ENCODE measurements around the gene ACAN.

Gene ACAN

GRCh38 chr15:88828791-88829190, 25.6 kb downstream of the ACAN start:
- DNase-seq (ENCODE audit: low read depth, low spot score), result no peak
- no peak for TF ChIP-seq EZH2 (IDR thresholded peaks at IDR 0.05)
- Histone ChIP-seq H3K27ac (no peak overlapping the region), H3K9ac (ENCODE audit: insufficient read length) (no peak overlapping the region), H3K9me3 (ENCODE audit: low read depth, low read length) (no peaks in the 10 kb centered on the region), H3K36me3 (ENCODE audit: insufficient read depth, low read length) (no peaks in the 10 kb centered on the region), H3K4me3 (no peak overlapping the region)

DNA sequence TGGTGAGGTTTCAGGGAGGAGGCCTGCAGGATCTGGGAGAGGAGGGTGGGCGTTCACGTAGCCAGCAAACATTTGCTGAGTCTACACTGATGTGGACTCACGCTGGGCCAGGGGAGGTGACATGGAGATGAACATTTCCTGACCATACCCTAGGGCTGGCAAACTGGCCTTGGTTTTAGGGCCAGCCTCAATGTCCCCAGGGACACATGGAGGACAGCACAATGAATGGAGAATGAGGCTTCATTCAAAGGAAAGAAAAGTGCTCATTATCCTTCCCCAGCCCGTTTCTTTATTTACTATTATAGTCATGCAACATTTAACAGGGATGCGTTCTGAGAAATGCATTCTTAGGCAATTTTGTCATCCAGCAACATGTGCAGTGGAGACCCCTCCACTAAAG, 26.8 kb downstream of the ACAN start:
- Histone ChIP-seq H3K27ac (no peak overlapping the region), H3K4me3 (no peak overlapping the region)
- no peak for TF ChIP-seq EZH2 (IDR thresholded peaks at IDR 0.05)
- TF ChIP-seq FOXP2 (optimal IDR thresholded peaks at IDR 0.05; ENCODE audit: control extremely low read depth, extremely low read length, insufficient read depth), result no peak
- no peak for TF ChIP-seq POLR2AphosphoS5 (IDR thresholded peaks at IDR 0.05; ENCODE audit: borderline replicate concordance, low read depth, low read length)

DNA sequence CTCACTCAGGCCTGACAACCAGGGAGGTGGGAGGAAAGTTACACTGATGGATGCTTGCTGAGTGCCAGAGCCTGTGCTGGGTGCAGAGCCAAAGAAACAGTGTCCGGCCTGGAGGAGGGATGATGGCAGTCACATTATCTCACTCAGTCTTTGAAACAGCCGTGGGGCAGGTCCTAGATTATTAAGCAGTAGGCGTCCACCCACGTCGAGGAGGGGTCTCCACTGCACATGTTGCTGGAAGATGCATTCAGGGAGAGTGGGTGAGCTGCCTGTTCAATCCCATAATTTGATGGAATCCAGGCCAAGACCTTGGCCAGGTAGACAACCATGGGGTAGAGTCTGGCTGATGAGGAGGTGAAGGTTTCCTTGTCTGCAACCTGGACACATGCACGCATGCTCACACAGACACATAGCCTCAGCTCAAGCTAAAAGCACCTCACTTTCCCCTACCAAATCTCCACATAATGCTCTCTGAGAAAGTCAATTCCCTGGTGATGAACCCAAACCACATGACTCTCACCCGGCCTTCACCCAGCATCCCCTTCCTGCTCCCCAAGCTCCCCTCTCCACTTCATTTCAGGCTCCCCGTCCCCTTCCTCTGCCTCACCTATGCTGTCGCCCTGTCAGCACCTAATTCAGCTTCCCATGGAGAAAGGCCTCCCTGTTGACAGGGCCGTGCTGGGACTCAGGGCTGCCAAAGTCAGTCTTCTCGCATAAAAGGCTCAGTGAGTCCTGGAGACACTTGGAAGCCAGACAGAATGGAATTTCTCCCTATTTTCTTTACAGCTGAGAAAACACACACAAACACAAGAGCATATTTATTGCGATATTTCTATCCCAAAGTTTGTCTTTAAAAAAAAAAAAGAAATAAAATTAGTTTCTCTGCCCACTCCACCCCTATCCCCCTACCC, 29.8 kb downstream of the ACAN start:
- Histone ChIP-seq H3K9ac (ENCODE audit: insufficient read length) (no peak overlapping the region), H3K27ac (no peak overlapping the region), H3K9me3 (ENCODE audit: low read depth, low read length) (no peaks in the 10 kb centered on the region), H3K4me3 (no peak overlapping the region), H3K36me3 (ENCODE audit: insufficient read depth, low read length) (no peaks in the 10 kb centered on the region)
- no peak for DNase-seq (ENCODE audit: low read depth, low spot score)
- no peak for TF ChIP-seq EZH2 (IDR thresholded peaks at IDR 0.05)
- TF ChIP-seq POLR2AphosphoS5 (IDR thresholded peaks at IDR 0.05; ENCODE audit: borderline replicate concordance, low read depth, low read length), result no peak
- no peak for TF ChIP-seq FOXP2 (optimal IDR thresholded peaks at IDR 0.05; ENCODE audit: control extremely low read depth, extremely low read length, insufficient read depth)

More for the DNA sequence above, 26.8 kb downstream of the ACAN start:
- Histone ChIP-seq H3K9me3 (ENCODE audit: low read depth, low read length) (no peaks in the 10 kb centered on the region), H3K9ac (ENCODE audit: insufficient read length) (no peak overlapping the region), H3K36me3 (ENCODE audit: insufficient read depth, low read length) (no peaks in the 10 kb centered on the region)
- no peak for DNase-seq (ENCODE audit: low read depth, low spot score)

- no peak overlapping the region for H3K27ac ChIP-seq
- H3K9me3 ChIP-seq (ENCODE audit: low read depth, low read length), result no peaks in the 10 kb centered on the region
- no peaks in the 10 kb centered on the region for H3K36me3 ChIP-seq (ENCODE audit: insufficient read depth, low read length)
- DNase-seq (ENCODE audit: low read depth, low spot score), result no peak
- TF ChIP-seq EZH2 (IDR thresholded peaks at IDR 0.05), result no peak
- TF ChIP-seq POLR2AphosphoS5 (IDR thresholded peaks at IDR 0.05; ENCODE audit: borderline replicate concordance, low read depth, low read length), result no peak
- TF ChIP-seq FOXP2 (optimal IDR thresholded peaks at IDR 0.05; ENCODE audit: control extremely low read depth, extremely low read length, insufficient read depth), result no peak
- H3K4me3 ChIP-seq, result no peak overlapping the region
- peak overlapping the region; percentile 32 for H3K9ac ChIP-seq (ENCODE audit: insufficient read length)
Measured at GRCh38 chr15:88833731-88834100, 30.5 kb downstream of the ACAN start.

GRCh38 chr15:88834211-88834812, 31.1 kb downstream of the ACAN start:
- Histone ChIP-seq H3K36me3 (ENCODE audit: insufficient read depth, low read length) (no peaks in the 10 kb centered on the region), H3K27ac (no peak overlapping the region), H3K4me3 (no peak overlapping the region), H3K9me3 (ENCODE audit: low read depth, low read length) (no peaks in the 10 kb centered on the region), H3K9ac (ENCODE audit: insufficient read length) (no peak overlapping the region)
- DNase-seq (ENCODE audit: low read depth, low spot score), result no peak
- TF ChIP-seq FOXP2 (optimal IDR thresholded peaks at IDR 0.05; ENCODE audit: control extremely low read depth, extremely low read length, insufficient read depth) (no peak), POLR2AphosphoS5 (IDR thresholded peaks at IDR 0.05; ENCODE audit: borderline replicate concordance, low read depth, low read length) (no peak), EZH2 (IDR thresholded peaks at IDR 0.05) (no peak)

DNA sequence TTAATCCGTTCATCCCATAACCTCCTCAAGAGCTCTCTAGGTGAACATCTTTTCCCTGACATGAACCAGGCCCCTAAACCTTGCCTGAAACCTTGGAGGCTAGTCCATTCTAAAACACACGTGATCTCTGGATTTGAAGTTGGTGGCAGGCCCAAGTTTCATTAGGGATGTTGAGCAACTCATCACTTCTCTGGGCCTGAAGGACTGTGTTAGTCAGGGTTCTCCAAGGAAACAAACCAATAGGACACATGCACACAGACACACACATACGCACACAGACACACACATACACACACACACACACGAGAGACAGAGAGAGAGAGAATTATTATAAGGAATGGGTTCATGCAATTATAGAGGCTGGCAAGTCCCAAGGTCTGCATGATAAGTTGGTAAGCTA, 31.9 kb downstream of the ACAN start:
- no peak for TF ChIP-seq POLR2AphosphoS5 (IDR thresholded peaks at IDR 0.05; ENCODE audit: borderline replicate concordance, low read depth, low read length)
- TF ChIP-seq FOXP2 (optimal IDR thresholded peaks at IDR 0.05; ENCODE audit: control extremely low read depth, extremely low read length, insufficient read depth), result no peak
- no peak for TF ChIP-seq EZH2 (IDR thresholded peaks at IDR 0.05)

DNA sequence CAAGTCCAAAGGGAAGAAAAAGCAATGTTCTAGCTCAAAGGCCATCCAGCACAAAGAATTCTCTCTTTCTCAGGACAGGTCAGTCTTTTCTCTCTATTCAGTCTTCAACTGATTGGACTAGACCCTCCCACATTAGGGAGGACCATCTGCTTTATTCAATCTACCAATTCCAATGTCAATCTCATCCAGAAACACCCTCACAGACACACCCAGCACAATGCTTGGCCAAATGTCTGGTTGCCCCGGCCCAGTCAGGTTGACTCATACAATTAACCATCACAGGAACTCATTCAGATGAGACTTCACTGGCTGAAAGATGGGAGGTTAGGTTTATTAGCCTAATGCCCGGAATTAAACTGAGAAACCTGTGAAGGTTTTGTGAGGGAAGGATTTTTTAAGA, 32.4 kb downstream of the ACAN start:
- no peak overlapping the region for H3K4me3 ChIP-seq
- no peak overlapping the region for H3K27ac ChIP-seq
- no peaks in the 10 kb centered on the region for H3K36me3 ChIP-seq (ENCODE audit: insufficient read depth, low read length)
- DNase-seq (ENCODE audit: low read depth, low spot score), result no peak
- no peak overlapping the region for H3K9ac ChIP-seq (ENCODE audit: insufficient read length)
- no peak for TF ChIP-seq POLR2AphosphoS5 (IDR thresholded peaks at IDR 0.05; ENCODE audit: borderline replicate concordance, low read depth, low read length)
- TF ChIP-seq FOXP2 (optimal IDR thresholded peaks at IDR 0.05; ENCODE audit: control extremely low read depth, extremely low read length, insufficient read depth), result no peak
- TF ChIP-seq EZH2 (IDR thresholded peaks at IDR 0.05), result no peak
- H3K9me3 ChIP-seq (ENCODE audit: low read depth, low read length), result no peaks in the 10 kb centered on the region

More for the DNA sequence above, 31.9 kb downstream of the ACAN start:
- no peak overlapping the region for H3K9ac ChIP-seq (ENCODE audit: insufficient read length)
- H3K9me3 ChIP-seq (ENCODE audit: low read depth, low read length), result no peaks in the 10 kb centered on the region
- no peak overlapping the region for H3K27ac ChIP-seq
- no peak overlapping the region for H3K4me3 ChIP-seq
- no peak for DNase-seq (ENCODE audit: low read depth, low spot score)
- no peaks in the 10 kb centered on the region for H3K36me3 ChIP-seq (ENCODE audit: insufficient read depth, low read length)

DNA sequence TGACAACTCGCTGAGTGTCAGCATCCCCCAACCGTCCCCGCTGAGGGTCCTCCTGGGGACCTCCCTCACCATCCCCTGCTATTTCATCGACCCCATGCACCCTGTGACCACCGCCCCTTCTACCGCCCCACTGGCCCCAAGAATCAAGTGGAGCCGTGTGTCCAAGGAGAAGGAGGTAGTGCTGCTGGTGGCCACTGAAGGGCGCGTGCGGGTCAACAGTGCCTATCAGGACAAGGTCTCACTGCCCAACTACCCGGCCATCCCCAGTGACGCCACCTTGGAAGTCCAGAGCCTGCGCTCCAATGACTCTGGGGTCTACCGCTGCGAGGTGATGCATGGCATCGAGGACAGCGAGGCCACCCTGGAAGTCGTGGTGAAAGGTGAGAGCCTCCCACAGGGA, 35.4 kb downstream of the ACAN start:
- H3K9me3 ChIP-seq (ENCODE audit: low read depth, low read length), result no peaks in the 10 kb centered on the region
- H3K9ac ChIP-seq (ENCODE audit: insufficient read length), result no peak overlapping the region
- no peak for DNase-seq (ENCODE audit: low read depth, low spot score)
- H3K27ac ChIP-seq, result no peak overlapping the region
- H3K4me3 ChIP-seq, result no peak overlapping the region
- no peaks in the 10 kb centered on the region for H3K36me3 ChIP-seq (ENCODE audit: insufficient read depth, low read length)
- no peak for TF ChIP-seq FOXP2 (optimal IDR thresholded peaks at IDR 0.05; ENCODE audit: control extremely low read depth, extremely low read length, insufficient read depth)
- no peak for TF ChIP-seq POLR2AphosphoS5 (IDR thresholded peaks at IDR 0.05; ENCODE audit: borderline replicate concordance, low read depth, low read length)
- TF ChIP-seq EZH2 (IDR thresholded peaks at IDR 0.05), result no peak

Data from SK-N-MC (cell line).